Epithelial cell of esophagus (primary cell): ENCODE results near the gene TATDN2.

Source experiments
- DNase-seq: peaks from one replicate; pipeline ENCODE4 v3.0.0; 2010; ENCODE audit warnings: low read depth
- H3K4me3 ChIP-seq: 2 replicates; pipeline ENCODE4 v1.5.1; 2011; ENCODE audit warnings: mild to moderate bottlenecking, low read length, control low read depth
- CTCF ChIP-seq: IDR thresholded peaks from 2 replicates; pipeline ENCODE4 v1.5.1; 2011; ENCODE audit warnings: low read depth, mild to moderate bottlenecking, low read length, control low read depth, inconsistent platforms; ENCODE audit not compliant: insufficient read depth; ENCODE audit errors: missing control alignments

Gene TATDN2

GRCh38 chr3:10247679-10248183 lies 528 bp upstream of the TATDN2 start:
- peak overlapping the region; percentile 95 for H3K4me3 ChIP-seq
- no peak for TF ChIP-seq CTCF
- DNase-seq, result no peak

- H3K4me3 ChIP-seq, result peak overlapping the region; percentile 95
- peak; percentile 38 for DNase-seq
- no peak for TF ChIP-seq CTCF
Measured at GRCh38 chr3:10248984-10249748, 907 bp downstream of the TATDN2 start.

- DNase-seq, result no peak
- H3K4me3 ChIP-seq, result peak overlapping the region; percentile 95
- no peak for TF ChIP-seq CTCF
Measured at GRCh38 chr3:10249833-10250232, 1.6 kb downstream of the TATDN2 start.

- no peak for DNase-seq
- H3K4me3 ChIP-seq, result no peak overlapping the region
- TF ChIP-seq CTCF, result no peak
Measured at GRCh38 chr3:10251006-10251405, 2.7 kb downstream of the TATDN2 start.

- TF ChIP-seq CTCF, result no peak
- no peak overlapping the region for H3K4me3 ChIP-seq
- DNase-seq, result no peak
Measured at GRCh38 chr3:10253731-10254130, 5.5 kb downstream of the TATDN2 start.

GRCh38 chr3:10255835-10256234 lies 7.6 kb downstream of the TATDN2 start:
- TF ChIP-seq CTCF, result no peak
- H3K4me3 ChIP-seq, result no peak overlapping the region
- DNase-seq, result no peak

- no peak for TF ChIP-seq CTCF
- H3K4me3 ChIP-seq, result no peak overlapping the region
- DNase-seq, result no peak
Measured at GRCh38 chr3:10259036-10259435, 10.8 kb downstream of the TATDN2 start.
